ENCODE data around the gene STAM.
A peak's percentile ranks its signal among the peaks of the same experiment; 100 is the strongest.

STAM gene

GRCh38 chr10:17616403-17617030, 27.4 kb upstream of the STAM start:
- no peaks in the 10 kb centered on the region for H3K36me3 ChIP-seq (ENCODE audit: control insufficient read depth in 2 of 2, insufficient read depth in 1 of 2, low read length in 2 of 2)
- H3K27ac ChIP-seq (ENCODE audit: extremely low read depth, low read depth, low read length), result peak overlapping the region; percentile 82; the same call in 1 of the 2 replicates
- no peaks in the 10 kb centered on the region for H3K9me3 ChIP-seq (ENCODE audit: control insufficient read depth, insufficient read depth, low read depth, low read length)
- CTCF ChIA-PET, result interaction anchor here (0.5 to 0.9 kb wide), 2 partner anchors 10 to 120 kb away, joined by 3 read pairs; no protein-coding TSS in a partner anchor
- POLR2A ChIA-PET, result interaction anchor here (0.6 to 3.5 kb wide), 4 partner anchors 16 to 1006 kb away, joined by 3 to 47 read pairs (median 3); partner anchors contain the start of gene STAM
- peak overlapping the region; percentile 76 for H3K4me3 ChIP-seq (ENCODE audit: low read depth, low read length)
- H3K4me1 ChIP-seq (ENCODE audit: control insufficient read depth, insufficient read depth, low read length), result no peaks in the 10 kb centered on the region
- no peak for TF ChIP-seq KLF1 (tag by site-specific recombination; IDR thresholded peaks at IDR 0.05)
- TF ChIP-seq SP7 (tag by site-specific recombination; IDR thresholded peaks at IDR 0.05), result 0 out of 2 replicates have a peak, but pooled peaks have one; percentile 39
- no peak for TF ChIP-seq ZNF488 (tag by site-specific recombination; IDR thresholded peaks at IDR 0.05)
- no peak for TF ChIP-seq ELK4 (IDR thresholded peaks at IDR 0.05; ENCODE audit: borderline replicate concordance, low read depth, low read length)
- no peak for TF ChIP-seq ZNF16 (tag by site-specific recombination; IDR thresholded peaks at IDR 0.05; ENCODE audit: low read depth)
- no peak for TF ChIP-seq ZNF510 (tag by site-specific recombination; IDR thresholded peaks at IDR 0.05; ENCODE audit: insufficient replicate concordance)
- TF ChIP-seq ZNF302 (tag by site-specific recombination; IDR thresholded peaks at IDR 0.05; ENCODE audit: low read depth), result no peak
- no peak for TF ChIP-seq ZNF366 (tag by site-specific recombination; conservative IDR thresholded peaks at IDR 0.05)
- peak; percentile 29; the same call in 1 of the 2 replicates for TF ChIP-seq BCL11A (tag by site-specific recombination; IDR thresholded peaks at IDR 0.05; ENCODE audit: low read depth)
- TF ChIP-seq ZNF585B (tag by site-specific recombination; IDR thresholded peaks at IDR 0.05), result no peak
- TF ChIP-seq ZFP41 (tag by site-specific recombination; IDR thresholded peaks at IDR 0.05; ENCODE audit: borderline replicate concordance), result no peak
- no peak for TF ChIP-seq ZNF624 (tag by site-specific recombination; IDR thresholded peaks at IDR 0.05)
- TF ChIP-seq ZNF549 (tag by site-specific recombination; IDR thresholded peaks at IDR 0.05), result no peak
- TF ChIP-seq ZNF10 (tag by site-specific recombination; IDR thresholded peaks at IDR 0.05), result 0 out of 2 replicates have a peak, but pooled peaks have one; percentile 39
- TF ChIP-seq ZNF335 (tag by site-specific recombination; conservative IDR thresholded peaks at IDR 0.05), result peak; percentile 75
- TF ChIP-seq REST (tag by site-specific recombination; IDR thresholded peaks at IDR 0.05), result no peak
- TF ChIP-seq ZBTB10 (tag by site-specific recombination; IDR thresholded peaks at IDR 0.05), result no peak
- TF ChIP-seq ZNF791 (tag by site-specific recombination; IDR thresholded peaks at IDR 0.05), result no peak
- peak; percentile 35; the same call in 1 of the 2 replicates for TF ChIP-seq ZNF610 (tag by site-specific recombination; IDR thresholded peaks at IDR 0.05; ENCODE audit: borderline replicate concordance)
- no peak for TF ChIP-seq ZNF621 (tag by site-specific recombination; IDR thresholded peaks at IDR 0.05)
- TF ChIP-seq ZBTB26 (tag by site-specific recombination; optimal IDR thresholded peaks at IDR 0.05), result no peak
- TF ChIP-seq ZNF114 (tag by site-specific recombination; IDR thresholded peaks at IDR 0.05), result no peak
- TF ChIP-seq SP2 (tag by site-specific recombination; IDR thresholded peaks at IDR 0.05), result no peak
- TF ChIP-seq ZNF311 (tag by site-specific recombination; IDR thresholded peaks at IDR 0.05; ENCODE audit: borderline replicate concordance), result no peak
- no peak for TF ChIP-seq ZNF513 (tag by site-specific recombination; IDR thresholded peaks at IDR 0.05)
